Thoracic aorta (tissue), 2 donors: ENCODE measurements around the gene UGGT1. TPM values are rescaled to one million over a fixed set of nuclear protein-coding genes. Genes with fewer than 3 reads are reported as not detected.

ENCODE experiments used
- ATAC-seq: fragments of 150-250 bp; one replicate; pipeline ENCODE4 v1.8.0; 2017; ENCODE audit warnings: low read depth; ENCODE audit not compliant: insufficient number of reproducible peaks, low FRiP score
- DNase-seq: peaks from one replicate; pipeline ENCODE4 v3.0.0-alpha.2; 2020; ENCODE audit warnings: low spot score
- H3K27ac ChIP-seq, 2 donors: fragments of 200-600 bp; sonication (generic); 1 replicate in 1 of 2; 2 replicates in 1 of 2; pipeline ENCODE4 v1.5.1; 2016; ENCODE audit warnings: mild to moderate bottlenecking in 2 of 2, moderate library complexity in 2 of 2
- H3K27me3 ChIP-seq: fragments of 200-600 bp; sonication (generic); replicated peaks from 2 replicates; pipeline ENCODE4 v1.6.0; 2016; ENCODE audit warnings: mild to moderate bottlenecking; ENCODE audit not compliant: insufficient read depth
- H3K36me3 ChIP-seq: fragments of 200-600 bp; sonication (generic); one replicate; pipeline ENCODE4 v1.5.1; 2016
- H3K4me1 ChIP-seq, 2 donors: fragments of 200-600 bp; sonication (generic); 1 replicate in 1 of 2; 2 replicates in 1 of 2; pipeline versions ENCODE4 v1.5.1 to v1.6.0; 2016; ENCODE audit warnings: low read depth in 2 of 2, mild to moderate bottlenecking in 1 of 2; ENCODE audit not compliant: control insufficient read depth in 1 of 2
- H3K4me3 ChIP-seq: fragments of 200-600 bp; sonication (generic); 2 replicates; pipeline ENCODE4 v1.5.1; 2016; ENCODE audit warnings: mild to moderate bottlenecking
- H3K9me3 ChIP-seq: fragments of 200-600 bp; sonication (generic); 2 replicates; pipeline ENCODE4 v1.5.1; 2016
- total RNA-seq, 2 donors: library from RNA; depleted of rRNA; stranded (reverse); fragments of >200 nt; gene quantifications; one replicate each; pipeline versions ENCODE4 v1.1.0 to v1.2.3, GENCODE V29; 2016
- TF ChIP-seq, protein P1 (sequence below): fragments of 200-600 bp; sonication (generic); IDR thresholded peaks from one replicate; pipeline ENCODE4 v1.5.1; 2019; ENCODE audit warnings: antibody characterized with exemption

The UGGT1 gene
- total RNA-seq, 2 donors from 2014 or later, result 71.3 to 86.2 TPM

GRCh38 chr2:128197059-128197458, 106.1 kb downstream of the UGGT1 start:
- Histone ChIP-seq H3K27ac (no peak overlapping the region), H3K9me3 (no peaks in the 10 kb centered on the region), H3K27me3 (no peaks in the 10 kb centered on the region), H3K36me3 (no peaks in the 10 kb centered on the region), H3K4me1 (peaks cover 0 to 8% of the 10 kb centered on the region in 2 donors), H3K4me3 (no peak overlapping the region)
- DNase-seq (no peak), ATAC-seq (no peak)
- TF ChIP-seq, protein P1, sequence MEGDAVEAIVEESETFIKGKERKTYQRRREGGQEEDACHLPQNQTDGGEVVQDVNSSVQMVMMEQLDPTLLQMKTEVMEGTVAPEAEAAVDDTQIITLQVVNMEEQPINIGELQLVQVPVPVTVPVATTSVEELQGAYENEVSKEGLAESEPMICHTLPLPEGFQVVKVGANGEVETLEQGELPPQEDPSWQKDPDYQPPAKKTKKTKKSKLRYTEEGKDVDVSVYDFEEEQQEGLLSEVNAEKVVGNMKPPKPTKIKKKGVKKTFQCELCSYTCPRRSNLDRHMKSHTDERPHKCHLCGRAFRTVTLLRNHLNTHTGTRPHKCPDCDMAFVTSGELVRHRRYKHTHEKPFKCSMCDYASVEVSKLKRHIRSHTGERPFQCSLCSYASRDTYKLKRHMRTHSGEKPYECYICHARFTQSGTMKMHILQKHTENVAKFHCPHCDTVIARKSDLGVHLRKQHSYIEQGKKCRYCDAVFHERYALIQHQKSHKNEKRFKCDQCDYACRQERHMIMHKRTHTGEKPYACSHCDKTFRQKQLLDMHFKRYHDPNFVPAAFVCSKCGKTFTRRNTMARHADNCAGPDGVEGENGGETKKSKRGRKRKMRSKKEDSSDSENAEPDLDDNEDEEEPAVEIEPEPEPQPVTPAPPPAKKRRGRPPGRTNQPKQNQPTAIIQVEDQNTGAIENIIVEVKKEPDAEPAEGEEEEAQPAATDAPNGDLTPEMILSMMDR, result no peak

DNA sequence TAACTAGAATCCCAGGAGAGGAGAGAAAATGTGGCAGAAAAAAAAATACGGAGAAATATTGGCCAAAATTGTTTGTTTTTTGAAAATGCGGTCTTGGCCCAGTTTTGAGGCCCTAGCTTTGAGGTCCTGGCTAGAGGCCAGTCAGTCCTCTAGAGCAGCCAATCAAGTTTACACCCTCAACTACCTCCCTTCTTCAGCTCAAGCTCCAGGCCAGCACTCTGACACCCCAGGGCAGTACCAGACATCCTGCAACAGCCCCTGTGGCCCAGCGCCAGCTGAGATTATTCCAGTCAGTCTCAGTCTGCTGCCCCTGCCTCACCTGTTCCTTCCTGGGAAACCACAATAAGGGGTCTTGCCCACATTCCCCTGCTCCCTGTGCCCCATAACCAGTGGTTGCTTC, 107.7 kb downstream of the UGGT1 start:
- Histone ChIP-seq H3K4me1 (peaks cover 0 to 8% of the 10 kb centered on the region in 2 donors), H3K27ac (no peak overlapping the region), H3K27me3 (no peaks in the 10 kb centered on the region), H3K9me3 (no peaks in the 10 kb centered on the region), H3K4me3 (no peak overlapping the region), H3K36me3 (no peaks in the 10 kb centered on the region)
- TF ChIP-seq, protein P1, result no peak
- ATAC-seq (no peak), DNase-seq (no peak)

GRCh38 chr2:128199141-128199540, 108.1 kb downstream of the UGGT1 start:
- Histone ChIP-seq H3K36me3 (no peaks in the 10 kb centered on the region), H3K4me1 (peaks cover 0 to 8% of the 10 kb centered on the region in 2 donors), H3K27me3 (no peaks in the 10 kb centered on the region), H3K27ac (no peak overlapping the region), H3K9me3 (no peaks in the 10 kb centered on the region), H3K4me3 (no peak overlapping the region)
- ATAC-seq, result no peak
- TF ChIP-seq, protein P1, result no peak
- no peak for DNase-seq

- no peak for DNase-seq
- ATAC-seq, result no peak
These were observed 111.8 kb downstream of the UGGT1 start for GRCh38 chr2:128202791-128203190.

GRCh38 chr2:128206245-128206644, 115.2 kb downstream of the UGGT1 start:
- Histone ChIP-seq H3K4me3 (no peak overlapping the region), H3K9me3 (no peaks in the 10 kb centered on the region), H3K27ac (no peak overlapping the region), H3K27me3 (no peaks in the 10 kb centered on the region), H3K36me3 (no peaks in the 10 kb centered on the region), H3K4me1 (no peaks in the 10 kb centered on the region)
- ATAC-seq, result no peak
- TF ChIP-seq, protein P1, result no peak
- no peak for DNase-seq

More at GRCh38 chr2:128202791-128203190, 111.8 kb downstream of the UGGT1 start:
- Histone ChIP-seq H3K4me3 (no peak overlapping the region), H3K9me3 (no peaks in the 10 kb centered on the region), H3K36me3 (no peaks in the 10 kb centered on the region), H3K4me1 (no peaks in the 10 kb centered on the region), H3K27ac (no peak overlapping the region), H3K27me3 (no peaks in the 10 kb centered on the region)
- TF ChIP-seq, protein P1, result no peak
